Tibial nerve (tissue), 3 donors: ENCODE data around the gene STOX2.

Experiments
- POLR2A ChIP-seq, 2 donors: fragments of 450-650 bp; IDR thresholded peaks; one replicate each; pipeline ENCODE4 v1.6.1; 2017; ENCODE audit warnings: antibody characterized with exemption in 2 of 2, mild to moderate bottlenecking in 2 of 2, moderate library complexity in 2 of 2
- TF ChIP-seq, protein P1 (sequence below), 5 experiments: fragments of 200-600 bp in 3 of 5; fragments of 450-650 bp in 2 of 5; sonication (generic) in 3 of 5; IDR thresholded peaks; one replicate each; pipeline ENCODE4 v1.5.1; 2016 to 2019; ENCODE audit warnings: antibody characterized with exemption in 5 of 5, mild to moderate bottlenecking in 3 of 5, moderate library complexity in 2 of 5

DNA sequence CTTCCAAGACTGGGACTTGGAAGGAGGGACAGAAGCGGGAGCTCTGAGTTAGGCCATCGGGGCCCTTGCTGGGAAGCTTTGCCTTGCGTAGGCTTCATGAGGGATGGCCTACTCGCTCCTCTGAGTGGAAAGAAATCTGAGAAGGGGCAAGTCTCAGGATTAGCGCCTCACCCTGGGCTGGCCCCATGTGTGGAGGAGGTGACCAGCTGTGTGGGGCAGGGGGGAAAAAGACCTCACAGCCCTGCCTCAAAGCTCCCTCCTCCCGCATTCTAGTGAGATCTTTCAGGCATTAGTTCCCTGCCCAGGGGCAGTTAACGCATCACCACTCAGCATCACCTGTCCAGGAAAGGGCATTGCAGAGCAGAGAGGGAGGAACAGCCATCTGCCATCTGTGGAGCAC, 156.5 kb downstream of the STOX2 start:
- TF ChIP-seq, protein P1, sequence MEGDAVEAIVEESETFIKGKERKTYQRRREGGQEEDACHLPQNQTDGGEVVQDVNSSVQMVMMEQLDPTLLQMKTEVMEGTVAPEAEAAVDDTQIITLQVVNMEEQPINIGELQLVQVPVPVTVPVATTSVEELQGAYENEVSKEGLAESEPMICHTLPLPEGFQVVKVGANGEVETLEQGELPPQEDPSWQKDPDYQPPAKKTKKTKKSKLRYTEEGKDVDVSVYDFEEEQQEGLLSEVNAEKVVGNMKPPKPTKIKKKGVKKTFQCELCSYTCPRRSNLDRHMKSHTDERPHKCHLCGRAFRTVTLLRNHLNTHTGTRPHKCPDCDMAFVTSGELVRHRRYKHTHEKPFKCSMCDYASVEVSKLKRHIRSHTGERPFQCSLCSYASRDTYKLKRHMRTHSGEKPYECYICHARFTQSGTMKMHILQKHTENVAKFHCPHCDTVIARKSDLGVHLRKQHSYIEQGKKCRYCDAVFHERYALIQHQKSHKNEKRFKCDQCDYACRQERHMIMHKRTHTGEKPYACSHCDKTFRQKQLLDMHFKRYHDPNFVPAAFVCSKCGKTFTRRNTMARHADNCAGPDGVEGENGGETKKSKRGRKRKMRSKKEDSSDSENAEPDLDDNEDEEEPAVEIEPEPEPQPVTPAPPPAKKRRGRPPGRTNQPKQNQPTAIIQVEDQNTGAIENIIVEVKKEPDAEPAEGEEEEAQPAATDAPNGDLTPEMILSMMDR (IDR thresholded peaks at IDR 0.05), result no peak
- TF ChIP-seq POLR2A (IDR thresholded peaks at IDR 0.05), result no peak
